ENCODE data around the gene AP1S1.

DNA sequence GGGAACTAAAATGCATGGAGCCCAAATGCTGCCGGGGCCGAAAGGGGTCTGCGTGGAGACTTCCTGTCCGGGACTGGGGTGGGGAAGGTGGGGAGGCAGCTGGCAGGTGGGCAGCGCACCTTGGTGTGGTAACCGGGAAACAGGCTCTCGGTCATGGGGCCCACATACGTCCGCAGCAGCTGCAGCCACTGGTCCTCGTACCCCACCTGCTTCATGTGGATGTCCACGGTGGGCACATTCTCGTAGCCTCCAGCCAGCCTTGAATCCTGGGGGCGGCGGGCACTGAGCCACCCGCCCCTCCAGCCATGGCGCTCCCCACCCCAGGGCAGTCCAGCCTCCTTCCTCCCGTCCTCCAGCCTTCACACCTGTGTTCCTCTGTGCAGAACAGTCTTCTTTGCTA, 53.2 kb downstream of the AP1S1 start:
- TF ChIP-seq POLR2AphosphoS5 (IDR thresholded peaks at IDR 0.05) (no peak), EP300 (IDR thresholded peaks at IDR 0.05) (no peak), POLR2A (IDR thresholded peaks at IDR 0.05) (no peak)
- TF ChIP-seq, protein P1, sequence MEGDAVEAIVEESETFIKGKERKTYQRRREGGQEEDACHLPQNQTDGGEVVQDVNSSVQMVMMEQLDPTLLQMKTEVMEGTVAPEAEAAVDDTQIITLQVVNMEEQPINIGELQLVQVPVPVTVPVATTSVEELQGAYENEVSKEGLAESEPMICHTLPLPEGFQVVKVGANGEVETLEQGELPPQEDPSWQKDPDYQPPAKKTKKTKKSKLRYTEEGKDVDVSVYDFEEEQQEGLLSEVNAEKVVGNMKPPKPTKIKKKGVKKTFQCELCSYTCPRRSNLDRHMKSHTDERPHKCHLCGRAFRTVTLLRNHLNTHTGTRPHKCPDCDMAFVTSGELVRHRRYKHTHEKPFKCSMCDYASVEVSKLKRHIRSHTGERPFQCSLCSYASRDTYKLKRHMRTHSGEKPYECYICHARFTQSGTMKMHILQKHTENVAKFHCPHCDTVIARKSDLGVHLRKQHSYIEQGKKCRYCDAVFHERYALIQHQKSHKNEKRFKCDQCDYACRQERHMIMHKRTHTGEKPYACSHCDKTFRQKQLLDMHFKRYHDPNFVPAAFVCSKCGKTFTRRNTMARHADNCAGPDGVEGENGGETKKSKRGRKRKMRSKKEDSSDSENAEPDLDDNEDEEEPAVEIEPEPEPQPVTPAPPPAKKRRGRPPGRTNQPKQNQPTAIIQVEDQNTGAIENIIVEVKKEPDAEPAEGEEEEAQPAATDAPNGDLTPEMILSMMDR (IDR thresholded peaks at IDR 0.05): no peak
